ENCODE data around the gene PRM2. TPM values are rescaled to one million over a fixed set of nuclear protein-coding genes. Genes with fewer than 3 reads are reported as not detected.

The PRM2 gene
- total RNA-seq, 1 experiment from 2014 or later, result not detected

GRCh38 chr16:11277607-11278337, 1.5 kb upstream of the PRM2 start:
- DNase-seq, result no peak
- no peak overlapping the region for H3K4me3 Mint-ChIP-seq (ENCODE audit: unreplicated experiment)
- H3K36me3 Mint-ChIP-seq (ENCODE audit: insufficient read depth, unreplicated experiment), result no peaks in the 10 kb centered on the region
- H3K9me3 ChIP-seq, result no peaks in the 10 kb centered on the region
- no peak for TF ChIP-seq CTCF (IDR thresholded peaks at IDR 0.05; ENCODE audit: insufficient read depth in 1 of 2, low read depth in 1 of 2, low read length in 1 of 2, severe bottlenecking in 1 of 2, unreplicated experiment in 1 of 2)
- H3K4me1 Mint-ChIP-seq (ENCODE audit: low read depth, unreplicated experiment), result peaks cover 12% of the 10 kb centered on the region
- peak overlapping the region; percentile 48 for H3K27ac Mint-ChIP-seq (ENCODE audit: unreplicated experiment)
- H3K27me3 Mint-ChIP-seq (ENCODE audit: insufficient read depth, unreplicated experiment), result no peaks in the 10 kb centered on the region
- ChIA-PET POLR2A (interaction anchor here (0.6 kb wide), 1 partner anchor 9 kb away, joined by 3 read pairs; no protein-coding TSS in a partner anchor), CTCF (no interaction called here)
- H3K4me3 ChIP-seq (ENCODE audit: low read depth, low read length), result no peak overlapping the region
- H3K9me3 Mint-ChIP-seq (ENCODE audit: unreplicated experiment), result no peaks in the 10 kb centered on the region
- no peaks in the 10 kb centered on the region for H3K27me3 ChIP-seq (replicated peaks; ENCODE audit: control insufficient read depth, insufficient read depth, low read length)
- intact Hi-C loops (cut with micrococcal nuclease; ENCODE audit: unreplicated experiment), result loop anchor here (2.0 kb wide), 1 partner anchor 21 kb away; the partner anchor contains the start of gene SOCS1
- H3K4me1 ChIP-seq, result peaks cover 21% of the 10 kb centered on the region
- no peaks in the 10 kb centered on the region for H3K36me3 ChIP-seq (ENCODE audit: control insufficient read depth, insufficient read depth, low read length)
- BruUV-seq (replicated peaks), result no TSS peak

DNA sequence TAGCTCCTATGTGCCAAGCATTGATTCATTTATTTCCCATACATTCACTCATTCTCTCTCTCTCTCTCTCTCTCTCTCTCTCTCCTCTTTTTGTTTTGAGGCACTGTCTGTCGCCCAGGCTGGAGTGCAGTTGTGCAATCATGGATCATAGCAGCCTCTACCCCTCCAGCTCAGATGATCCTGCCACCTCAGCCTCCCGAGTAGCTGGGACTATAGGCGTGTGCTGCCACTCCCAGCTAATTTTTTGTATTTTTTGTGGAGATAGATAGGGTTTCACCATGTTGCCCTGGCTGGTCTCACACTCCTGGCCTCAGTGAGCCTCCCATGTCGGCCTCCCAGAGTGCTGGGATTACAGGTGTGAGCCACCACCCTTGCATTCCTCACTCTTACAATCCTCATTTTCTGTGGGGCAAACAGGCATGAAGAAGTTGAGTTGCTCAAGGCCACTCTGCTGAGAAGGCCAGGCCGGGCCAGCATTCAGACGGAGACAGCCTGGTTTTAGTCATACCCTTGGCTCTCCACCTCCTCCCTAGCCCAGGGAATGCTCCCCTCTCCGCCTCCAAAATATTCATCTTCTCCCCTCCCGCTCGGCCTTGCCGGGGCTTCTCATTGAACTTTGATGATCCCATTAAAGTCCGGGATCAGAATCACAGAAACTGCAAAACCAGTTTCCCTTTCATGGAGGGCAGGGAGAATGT, 765 bp upstream of the PRM2 start:
- Mint-ChIP-seq H3K36me3 (ENCODE audit: insufficient read depth, unreplicated experiment) (no peaks in the 10 kb centered on the region), H3K9me3 (ENCODE audit: unreplicated experiment) (no peaks in the 10 kb centered on the region), H3K4me3 (ENCODE audit: unreplicated experiment) (no peak overlapping the region), H3K4me1 (ENCODE audit: low read depth, unreplicated experiment) (peaks cover 12% of the 10 kb centered on the region), H3K27me3 (ENCODE audit: insufficient read depth, unreplicated experiment) (no peaks in the 10 kb centered on the region), H3K27ac (ENCODE audit: unreplicated experiment) (peak overlapping the region; percentile 48)
- Histone ChIP-seq H3K27me3 (replicated peaks; ENCODE audit: control insufficient read depth, insufficient read depth, low read length) (no peaks in the 10 kb centered on the region), H3K36me3 (ENCODE audit: control insufficient read depth, insufficient read depth, low read length) (no peaks in the 10 kb centered on the region), H3K9me3 (no peaks in the 10 kb centered on the region), H3K4me3 (ENCODE audit: low read depth, low read length) (no peak overlapping the region), H3K4me1 (peaks cover 21% of the 10 kb centered on the region)
- ChIA-PET CTCF (no interaction called here), POLR2A (no interaction called here)
- intact Hi-C loops (cut with micrococcal nuclease; ENCODE audit: unreplicated experiment), result no loop called here
- no TSS peak for BruUV-seq (replicated peaks)
- TF ChIP-seq CTCF (IDR thresholded peaks at IDR 0.05; ENCODE audit: insufficient read depth in 1 of 2, low read depth in 1 of 2, low read length in 1 of 2, severe bottlenecking in 1 of 2, unreplicated experiment in 1 of 2), result no peak
- no peak for DNase-seq

GRCh38 chr16:11274964-11275363, 1.3 kb downstream of the PRM2 start:
- POLR2A ChIA-PET, result no interaction called here
- H3K27me3 Mint-ChIP-seq (ENCODE audit: insufficient read depth, unreplicated experiment), result no peaks in the 10 kb centered on the region
- no peaks in the 10 kb centered on the region for H3K9me3 ChIP-seq
- no peaks in the 10 kb centered on the region for H3K27me3 ChIP-seq (replicated peaks; ENCODE audit: control insufficient read depth, insufficient read depth, low read length)
- no peak overlapping the region for H3K4me3 ChIP-seq (ENCODE audit: low read depth, low read length)
- H3K4me1 ChIP-seq, result peaks cover 14% of the 10 kb centered on the region
- no peak overlapping the region for H3K27ac Mint-ChIP-seq (ENCODE audit: unreplicated experiment)
- BruUV-seq (replicated peaks), result no TSS peak
- no peaks in the 10 kb centered on the region for H3K36me3 ChIP-seq (ENCODE audit: control insufficient read depth, insufficient read depth, low read length)
- no peak overlapping the region for H3K4me3 Mint-ChIP-seq (ENCODE audit: unreplicated experiment)
- peaks cover 8% of the 10 kb centered on the region for H3K4me1 Mint-ChIP-seq (ENCODE audit: low read depth, unreplicated experiment)
- CTCF ChIA-PET, result interaction anchor here (1.1 kb wide), 1 partner anchor 18 kb away, joined by 3 read pairs; no protein-coding TSS in a partner anchor
- intact Hi-C loops (cut with micrococcal nuclease; ENCODE audit: unreplicated experiment), result no loop called here
- TF ChIP-seq CTCF (IDR thresholded peaks at IDR 0.05; ENCODE audit: insufficient read depth in 1 of 2, low read depth in 1 of 2, low read length in 1 of 2, severe bottlenecking in 1 of 2, unreplicated experiment in 1 of 2), result no peak
- H3K36me3 Mint-ChIP-seq (ENCODE audit: insufficient read depth, unreplicated experiment), result no peaks in the 10 kb centered on the region
- no peaks in the 10 kb centered on the region for H3K9me3 Mint-ChIP-seq (ENCODE audit: unreplicated experiment)
- DNase-seq, result no peak
